ENCODE measurements around the gene ADORA2B.

The ADORA2B gene

DNA sequence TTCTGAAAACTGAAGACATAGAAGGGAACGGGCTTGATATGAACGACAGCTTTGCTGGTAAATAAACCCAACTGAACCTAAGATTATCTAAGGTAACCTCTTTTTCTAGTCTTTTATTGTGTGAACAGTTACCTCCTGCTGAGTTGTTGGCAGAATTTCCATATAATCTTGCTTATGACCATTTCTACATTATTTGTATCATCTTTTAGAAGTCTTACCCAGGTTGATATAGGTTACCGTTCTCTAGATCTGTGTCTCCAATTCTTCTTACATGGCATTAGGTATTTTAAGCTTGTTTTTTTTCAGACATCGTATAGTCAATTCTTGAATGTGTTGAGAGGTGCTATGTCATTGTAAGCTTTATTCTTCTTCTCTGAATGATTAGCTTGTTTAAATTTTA is 79.0 kb downstream of the ADORA2B start:
- H3K4me3 ChIP-seq (ENCODE audit: low read length), result no peak overlapping the region
- no peak overlapping the region for H3K4me2 ChIP-seq (ENCODE audit: low read length)
- H3K79me2 ChIP-seq (ENCODE audit: control insufficient read depth, low read length), result peaks cover 51% of the 10 kb centered on the region
- no peak overlapping the region for H3K27ac ChIP-seq (ENCODE audit: low read depth, low read length)
- TF ChIP-seq, protein P1, sequence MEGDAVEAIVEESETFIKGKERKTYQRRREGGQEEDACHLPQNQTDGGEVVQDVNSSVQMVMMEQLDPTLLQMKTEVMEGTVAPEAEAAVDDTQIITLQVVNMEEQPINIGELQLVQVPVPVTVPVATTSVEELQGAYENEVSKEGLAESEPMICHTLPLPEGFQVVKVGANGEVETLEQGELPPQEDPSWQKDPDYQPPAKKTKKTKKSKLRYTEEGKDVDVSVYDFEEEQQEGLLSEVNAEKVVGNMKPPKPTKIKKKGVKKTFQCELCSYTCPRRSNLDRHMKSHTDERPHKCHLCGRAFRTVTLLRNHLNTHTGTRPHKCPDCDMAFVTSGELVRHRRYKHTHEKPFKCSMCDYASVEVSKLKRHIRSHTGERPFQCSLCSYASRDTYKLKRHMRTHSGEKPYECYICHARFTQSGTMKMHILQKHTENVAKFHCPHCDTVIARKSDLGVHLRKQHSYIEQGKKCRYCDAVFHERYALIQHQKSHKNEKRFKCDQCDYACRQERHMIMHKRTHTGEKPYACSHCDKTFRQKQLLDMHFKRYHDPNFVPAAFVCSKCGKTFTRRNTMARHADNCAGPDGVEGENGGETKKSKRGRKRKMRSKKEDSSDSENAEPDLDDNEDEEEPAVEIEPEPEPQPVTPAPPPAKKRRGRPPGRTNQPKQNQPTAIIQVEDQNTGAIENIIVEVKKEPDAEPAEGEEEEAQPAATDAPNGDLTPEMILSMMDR (IDR thresholded peaks at IDR 0.05; ENCODE audit: low read depth, low read length, poor library complexity, severe bottlenecking), result no peak
- no peaks in the 10 kb centered on the region for H3K9me3 ChIP-seq (ENCODE audit: control insufficient read depth, insufficient read depth, low read length)
- no peaks in the 10 kb centered on the region for H3K4me1 ChIP-seq (ENCODE audit: control insufficient read depth, low read length)
- H3K9me2 ChIP-seq (replicated peaks; ENCODE audit: control insufficient read depth, low read length), result no peaks in the 10 kb centered on the region
- peaks cover 91% of the 10 kb centered on the region for H3K36me3 ChIP-seq (ENCODE audit: control insufficient read depth, low read length)
- no peaks in the 10 kb centered on the region for H3K27me3 ChIP-seq (ENCODE audit: control insufficient read depth, low read length)
- peaks cover 5% of the 10 kb centered on the region; the same call in 1 of the 2 replicates for H4K20me1 ChIP-seq (ENCODE audit: control insufficient read depth, insufficient read depth, low read depth, low read length)
- H3F3A ChIP-seq (ENCODE audit: control insufficient read depth, insufficient read depth), result peaks cover 6% of the 10 kb centered on the region

DNA sequence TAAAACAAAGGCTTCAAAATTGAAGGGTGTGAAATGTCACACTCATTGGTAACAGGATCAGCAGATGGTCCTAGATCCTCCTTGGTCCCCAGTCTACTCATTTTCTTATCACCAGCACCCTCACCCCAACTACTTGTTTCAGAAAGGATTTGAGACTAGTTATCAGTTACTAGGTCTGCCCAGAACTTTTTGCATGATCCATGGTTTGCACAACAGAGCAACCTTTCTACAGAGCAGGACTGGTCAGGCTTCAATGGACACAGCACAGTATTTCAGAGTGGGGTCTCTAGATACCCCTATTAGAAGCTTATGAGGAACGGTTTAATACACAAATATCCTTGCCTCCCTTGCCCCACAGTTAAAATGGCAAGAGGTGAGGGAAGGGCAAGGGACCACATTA is 80.3 kb downstream of the ADORA2B start:
- peaks cover 89% of the 10 kb centered on the region for H3K36me3 ChIP-seq (ENCODE audit: control insufficient read depth, low read length)
- TF ChIP-seq, protein P1 (IDR thresholded peaks at IDR 0.05; ENCODE audit: low read depth, low read length, poor library complexity, severe bottlenecking), result no peak
- TF ChIP-seq EZH2phosphoT487 (IDR thresholded peaks at IDR 0.05; ENCODE audit: borderline replicate concordance, low read length), result no peak
- H3F3A ChIP-seq (ENCODE audit: control insufficient read depth, insufficient read depth), result peaks cover 11% of the 10 kb centered on the region

More for the DNA sequence above, 80.3 kb downstream of the ADORA2B start:
- H3K27ac ChIP-seq (ENCODE audit: low read depth, low read length), result no peak overlapping the region
- H3K4me2 ChIP-seq (ENCODE audit: low read length), result no peak overlapping the region
- H3K79me2 ChIP-seq (ENCODE audit: control insufficient read depth, low read length), result peaks cover 38% of the 10 kb centered on the region
- no peaks in the 10 kb centered on the region for H3K9me3 ChIP-seq (ENCODE audit: control insufficient read depth, insufficient read depth, low read length)
- no peaks in the 10 kb centered on the region for H3K27me3 ChIP-seq (ENCODE audit: control insufficient read depth, low read length)
- peaks cover 5% of the 10 kb centered on the region; the same call in 1 of the 2 replicates for H4K20me1 ChIP-seq (ENCODE audit: control insufficient read depth, insufficient read depth, low read depth, low read length)
- no peak overlapping the region for H3K4me3 ChIP-seq (ENCODE audit: low read length)
- no peaks in the 10 kb centered on the region for H3K9me2 ChIP-seq (replicated peaks; ENCODE audit: control insufficient read depth, low read length)
- no peaks in the 10 kb centered on the region for H3K4me1 ChIP-seq (ENCODE audit: control insufficient read depth, low read length)
